ENCODE results near the gene CD33. TPM values are rescaled to one million over a fixed set of nuclear protein-coding genes. Genes with fewer than 3 reads are reported as not detected.

Gene CD33
- total and polyA plus RNA-seq, 2 of the 8 experiments (the other 6 are each of a cell fraction or from before 2014, with no cell fraction given): 0.06 TPM; not detected in 1

DNA sequence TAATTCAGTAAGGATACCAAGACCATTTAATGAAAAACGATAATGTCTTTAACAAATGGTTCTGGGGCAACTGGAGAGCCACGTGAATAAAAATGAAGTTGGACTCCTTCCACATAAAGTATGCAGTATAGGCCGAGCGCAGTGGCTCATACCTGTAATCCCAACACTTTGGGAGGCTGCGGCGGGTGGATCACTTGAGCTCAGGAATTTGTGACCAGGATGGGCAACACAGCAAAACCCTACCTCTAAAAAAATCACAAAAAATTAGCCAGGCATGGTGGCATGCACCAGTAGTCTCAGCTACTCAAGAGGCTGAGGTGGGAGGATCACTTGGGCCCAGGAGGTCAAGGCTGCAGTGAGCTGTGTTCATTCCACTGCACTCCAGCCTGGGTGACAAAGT lies 20.6 kb upstream of the CD33 start:
- H2BK20ac ChIP-seq (ENCODE audit: low read length): no peak overlapping the region
- FAIRE-seq (no peak), DNase-seq (ENCODE audit: low read depth in 1 of 2, low spot score in 2 of 2) (no peak)
- CTCF ChIA-PET (ENCODE audit: partially characterized antibody): no interaction called here
- H2BK5ac ChIP-seq (ENCODE audit: low read depth, low read length): no peak overlapping the region
- no peak overlapping the region for H3K4me3 ChIP-seq (ENCODE audit: extremely low read depth in 1 of 4, insufficient read depth in 2 of 4, low read depth in 3 of 4, low read length in 4 of 4)
- no peak overlapping the region for H2AFZ ChIP-seq (ENCODE audit: low read length)
- no peaks in the 10 kb centered on the region; a peak in 1 of 7 replicates for H3K27me3 ChIP-seq (replicated peaks in 1 of 4; ENCODE audit: control insufficient read depth in 3 of 4, extremely low read depth in 1 of 4, insufficient read depth in 3 of 4, low read length in 3 of 4)
- H4K91ac ChIP-seq (replicated peaks; ENCODE audit: insufficient read length, low read length): no peak overlapping the region
- H3K79me2 ChIP-seq (ENCODE audit: control insufficient read depth in 1 of 2, insufficient read depth in 2 of 2, low read length in 2 of 2): no peaks in the 10 kb centered on the region
- H4K5ac ChIP-seq (ENCODE audit: insufficient read length, low read depth, low read length): no peak overlapping the region
- H3K18ac ChIP-seq (ENCODE audit: extremely low read depth, low read length): no peak overlapping the region
- H2BK12ac ChIP-seq (ENCODE audit: low read depth, low read length): no peak overlapping the region
- no peaks in the 10 kb centered on the region for H3K79me1 ChIP-seq (ENCODE audit: low read depth, low read length)
- H2BK15ac ChIP-seq (ENCODE audit: low read length): no peak overlapping the region
- no peak overlapping the region for H3K9ac ChIP-seq (replicated peaks in 1 of 4; ENCODE audit: extremely low read depth in 1 of 4, low read depth in 3 of 4, low read length in 3 of 4)
- no peak overlapping the region for H3K14ac ChIP-seq (ENCODE audit: insufficient read length)
- no peak overlapping the region for H3K27ac ChIP-seq (ENCODE audit: low read depth, low read length)
- no peak overlapping the region for H2BK120ac ChIP-seq (replicated peaks; ENCODE audit: low read depth, low read length)
- no peaks in the 10 kb centered on the region for H3K23me2 ChIP-seq (ENCODE audit: low read depth, low read length)
- H4K8ac ChIP-seq (ENCODE audit: extremely low read depth, insufficient read depth, low read length): no peak overlapping the region
- WGBS, 2 experiments (ENCODE audit: extremely low coverage in 1 of 2, insufficient coverage in 1 of 2, insufficient read length in 1 of 2, insufficient replicate concordance in 2 of 2, low coverage in 1 of 2, low lambda C conversion rate in 2 of 2, missing lambda C conversion rate in 1 of 2): 87% methylated on average over 6 of the region's 6 CpGs; no CpG with 5 or more reads in 1 of the 2 experiments
- H3K36me3 ChIP-seq (ENCODE audit: control insufficient read depth in 2 of 4, insufficient read depth in 4 of 4, low read length in 3 of 4): no peaks in the 10 kb centered on the region
- H2AK5ac ChIP-seq (ENCODE audit: low read depth, low read length): no peak overlapping the region
- H3K23ac ChIP-seq (ENCODE audit: insufficient read length): no peak overlapping the region
- H3K4me1 ChIP-seq (replicated peaks in 1 of 4; ENCODE audit: control insufficient read depth in 3 of 4, insufficient read depth in 4 of 4, low read length in 3 of 4): no peaks in the 10 kb centered on the region
- H4K20me1 ChIP-seq (replicated peaks in 1 of 2; ENCODE audit: control insufficient read depth in 1 of 2, insufficient read depth in 2 of 2, low read length in 2 of 2): no peaks in the 10 kb centered on the region
- TF ChIP-seq KDM5A (IDR thresholded peaks at IDR 0.05; ENCODE audit: low read length) (no peak), RXRA (IDR thresholded peaks at IDR 0.05; ENCODE audit: insufficient read depth, low read depth, low read length) (no peak)
- H3K56ac ChIP-seq (replicated peaks; ENCODE audit: insufficient read length, low read depth, low read length): no peak overlapping the region
- H3K4ac ChIP-seq (replicated peaks; ENCODE audit: insufficient read length, low read depth, low read length): no peak overlapping the region
- H3K9me3 ChIP-seq (ENCODE audit: insufficient read depth in 2 of 2, low read depth in 1 of 2, low read length in 1 of 2): peaks cover 0 to 3% of the 10 kb centered on the region in 2 experiments; a peak in 1 of 4 replicates
- POLR2A ChIA-PET (ENCODE audit: partially characterized antibody): no interaction called here
- no peak overlapping the region for H3K4me2 ChIP-seq (ENCODE audit: insufficient read depth in 1 of 2, low read depth in 2 of 2, low read length in 2 of 2)
